GM23338 (cell line): Measurements from ENCODE around the gene KIF3C. TPM values are rescaled to one million over a fixed set of nuclear protein-coding genes. Genes with fewer than 3 reads are reported as not detected.

ENCODE experiments used
- CREB1 ChIP-seq: fragments of 250-450 bp; sonication (Bioruptor Pico); IDR thresholded peaks from 2 replicates; pipeline ENCODE4 v1.5.0; 2020; ENCODE audit warnings: low read depth, mild to moderate bottlenecking, moderate library complexity
- EZH2phosphoT487 ChIP-seq: fragments of 200-600 bp; sonication (generic); IDR thresholded peaks from one replicate; pipeline ENCODE4 v1.8.1; 2018; ENCODE audit warnings: antibody characterized with exemption; ENCODE audit not compliant: unreplicated experiment
- JUNB ChIP-seq: IDR thresholded peaks from one replicate; pipeline ENCODE4 v1.6.1; 2016; ENCODE audit warnings: antibody characterized with exemption; ENCODE audit not compliant: unreplicated experiment
- NANOG ChIP-seq: IDR thresholded peaks from 2 replicates; pipeline ENCODE4 v1.6.1; 2016; ENCODE audit warnings: antibody characterized with exemption, borderline replicate concordance
- POLR2AphosphoS5 ChIP-seq: IDR thresholded peaks from 2 replicates; pipeline ENCODE4 v1.6.1; 2016; ENCODE audit warnings: antibody characterized with exemption, low read depth
- STAT1 ChIP-seq: IDR thresholded peaks from one replicate; pipeline ENCODE4 v1.6.1; 2016; ENCODE audit warnings: antibody characterized with exemption; ENCODE audit not compliant: unreplicated experiment
- ZNF114 ChIP-seq: fragments of 250-450 bp; sonication (Bioruptor Pico); IDR thresholded peaks from 2 replicates; pipeline ENCODE4 v1.5.0; 2020; ENCODE audit warnings: mild to moderate bottlenecking, moderate library complexity
- ZNF331 ChIP-seq: fragments of 250-450 bp; sonication (Bioruptor Pico); IDR thresholded peaks from 2 replicates; pipeline ENCODE4 v1.5.0; 2020; ENCODE audit warnings: low read depth, mild to moderate bottlenecking, moderate library complexity
- polyA plus RNA-seq: library from polyadenylated mRNA; unstranded; fragments of >200 nt; fragmentation: Nextera tagmentation; extraction: Ambion mirVana; gene quantifications from 2 replicates; pipeline ENCODE4 v1.2.1, GENCODE V29; 2016
- total RNA-seq: library from RNA; depleted of rRNA; stranded (reverse); fragments of >200 nt; shearing (Covaris generic); gene quantifications from 2 replicates; pipeline ENCODE4 v1.2.3, GENCODE V29; 2014
- TF ChIP-seq, protein P1 (sequence below): fragments of 250-450 bp; sonication (Bioruptor Pico); IDR thresholded peaks from 2 replicates; pipeline ENCODE4 v1.5.0; 2020; ENCODE audit warnings: mild to moderate bottlenecking, moderate library complexity
- TF ChIP-seq, protein P2 (sequence below): IDR thresholded peaks from one replicate; pipeline ENCODE4 v1.6.1; 2018; ENCODE audit warnings: antibody characterized with exemption; ENCODE audit not compliant: unreplicated experiment

KIF3C gene
- total and polyA plus RNA-seq, 2 experiments from 2014 or later: 14.9 to 40.0 TPM

DNA sequence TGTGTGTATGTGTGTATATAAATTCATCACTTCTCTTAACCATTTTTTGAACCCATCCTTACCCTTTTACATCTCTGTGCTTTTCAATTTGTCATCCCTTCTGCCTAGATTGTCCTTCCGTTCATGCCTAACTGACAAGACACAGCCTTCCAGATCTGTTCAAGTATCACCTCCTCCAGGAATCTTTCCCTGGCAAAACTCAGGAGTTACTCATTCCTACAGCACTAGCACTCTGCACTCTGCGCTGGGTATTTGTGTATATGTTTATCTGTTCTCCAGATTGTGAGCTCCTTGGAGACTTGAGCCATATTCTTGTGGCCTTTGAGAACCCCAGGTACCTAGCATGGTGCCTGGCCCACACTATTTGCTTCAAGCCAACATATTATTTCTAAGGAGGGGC lies 77.2 kb downstream of the KIF3C start (continued):
- TF ChIP-seq, protein P1, sequence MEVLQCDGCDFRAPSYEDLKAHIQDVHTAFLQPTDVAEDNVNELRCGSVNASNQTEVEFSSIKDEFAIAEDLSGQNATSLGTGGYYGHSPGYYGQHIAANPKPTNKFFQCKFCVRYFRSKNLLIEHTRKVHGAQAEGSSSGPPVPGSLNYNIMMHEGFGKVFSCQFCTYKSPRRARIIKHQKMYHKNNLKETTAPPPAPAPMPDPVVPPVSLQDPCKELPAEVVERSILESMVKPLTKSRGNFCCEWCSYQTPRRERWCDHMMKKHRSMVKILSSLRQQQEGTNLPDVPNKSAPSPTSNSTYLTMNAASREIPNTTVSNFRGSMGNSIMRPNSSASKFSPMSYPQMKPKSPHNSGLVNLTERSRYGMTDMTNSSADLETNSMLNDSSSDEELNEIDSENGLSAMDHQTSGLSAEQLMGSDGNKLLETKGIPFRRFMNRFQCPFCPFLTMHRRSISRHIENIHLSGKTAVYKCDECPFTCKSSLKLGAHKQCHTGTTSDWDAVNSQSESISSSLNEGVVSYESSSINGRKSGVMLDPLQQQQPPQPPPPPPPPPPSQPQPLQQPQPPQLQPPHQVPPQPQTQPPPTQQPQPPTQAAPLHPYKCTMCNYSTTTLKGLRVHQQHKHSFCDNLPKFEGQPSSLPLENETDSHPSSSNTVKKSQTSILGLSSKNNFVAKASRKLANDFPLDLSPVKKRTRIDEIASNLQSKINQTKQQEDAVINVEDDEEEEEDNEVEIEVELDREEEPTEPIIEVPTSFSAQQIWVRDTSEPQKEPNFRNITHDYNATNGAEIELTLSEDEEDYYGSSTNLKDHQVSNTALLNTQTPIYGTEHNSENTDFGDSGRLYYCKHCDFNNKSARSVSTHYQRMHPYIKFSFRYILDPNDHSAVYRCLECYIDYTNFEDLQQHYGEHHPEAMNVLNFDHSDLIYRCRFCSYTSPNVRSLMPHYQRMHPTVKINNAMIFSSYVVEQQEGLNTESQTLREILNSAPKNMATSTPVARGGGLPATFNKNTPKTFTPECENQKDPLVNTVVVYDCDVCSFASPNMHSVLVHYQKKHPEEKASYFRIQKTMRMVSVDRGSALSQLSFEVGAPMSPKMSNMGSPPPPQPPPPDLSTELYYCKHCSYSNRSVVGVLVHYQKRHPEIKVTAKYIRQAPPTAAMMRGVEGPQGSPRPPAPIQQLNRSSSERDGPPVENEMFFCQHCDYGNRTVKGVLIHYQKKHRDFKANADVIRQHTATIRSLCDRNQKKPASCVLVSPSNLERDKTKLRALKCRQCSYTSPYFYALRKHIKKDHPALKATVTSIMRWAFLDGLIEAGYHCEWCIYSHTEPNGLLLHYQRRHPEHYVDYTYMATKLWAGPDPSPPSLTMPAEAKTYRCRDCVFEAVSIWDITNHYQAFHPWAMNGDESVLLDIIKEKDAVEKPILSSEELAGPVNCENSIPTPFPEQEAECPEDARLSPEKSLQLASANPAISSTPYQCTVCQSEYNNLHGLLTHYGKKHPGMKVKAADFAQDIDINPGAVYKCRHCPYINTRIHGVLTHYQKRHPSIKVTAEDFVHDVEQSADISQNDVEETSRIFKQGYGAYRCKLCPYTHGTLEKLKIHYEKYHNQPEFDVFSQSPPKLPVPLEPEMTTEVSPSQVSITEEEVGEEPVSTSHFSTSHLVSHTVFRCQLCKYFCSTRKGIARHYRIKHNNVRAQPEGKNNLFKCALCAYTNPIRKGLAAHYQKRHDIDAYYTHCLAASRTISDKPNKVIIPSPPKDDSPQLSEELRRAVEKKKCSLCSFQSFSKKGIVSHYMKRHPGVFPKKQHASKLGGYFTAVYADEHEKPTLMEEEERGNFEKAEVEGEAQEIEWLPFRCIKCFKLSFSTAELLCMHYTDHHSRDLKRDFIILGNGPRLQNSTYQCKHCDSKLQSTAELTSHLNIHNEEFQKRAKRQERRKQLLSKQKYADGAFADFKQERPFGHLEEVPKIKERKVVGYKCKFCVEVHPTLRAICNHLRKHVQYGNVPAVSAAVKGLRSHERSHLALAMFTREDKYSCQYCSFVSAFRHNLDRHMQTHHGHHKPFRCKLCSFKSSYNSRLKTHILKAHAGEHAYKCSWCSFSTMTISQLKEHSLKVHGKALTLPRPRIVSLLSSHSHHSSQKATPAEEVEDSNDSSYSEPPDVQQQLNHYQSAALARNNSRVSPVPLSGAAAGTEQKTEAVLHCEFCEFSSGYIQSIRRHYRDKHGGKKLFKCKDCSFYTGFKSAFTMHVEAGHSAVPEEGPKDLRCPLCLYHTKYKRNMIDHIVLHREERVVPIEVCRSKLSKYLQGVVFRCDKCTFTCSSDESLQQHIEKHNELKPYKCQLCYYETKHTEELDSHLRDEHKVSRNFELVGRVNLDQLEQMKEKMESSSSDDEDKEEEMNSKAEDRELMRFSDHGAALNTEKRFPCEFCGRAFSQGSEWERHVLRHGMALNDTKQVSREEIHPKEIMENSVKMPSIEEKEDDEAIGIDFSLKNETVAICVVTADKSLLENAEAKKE: no peak
- TF ChIP-seq ZNF114 (CRISPR knock-in tag): no peak
- no peak for TF ChIP-seq POLR2AphosphoS5
- no peak for TF ChIP-seq STAT1
- no peak for TF ChIP-seq CREB1 (CRISPR knock-in tag)
- no peak for TF ChIP-seq EZH2phosphoT487
- no peak for TF ChIP-seq ZNF331 (CRISPR knock-in tag)
- TF ChIP-seq NANOG: no peak
- TF ChIP-seq, protein P2, sequence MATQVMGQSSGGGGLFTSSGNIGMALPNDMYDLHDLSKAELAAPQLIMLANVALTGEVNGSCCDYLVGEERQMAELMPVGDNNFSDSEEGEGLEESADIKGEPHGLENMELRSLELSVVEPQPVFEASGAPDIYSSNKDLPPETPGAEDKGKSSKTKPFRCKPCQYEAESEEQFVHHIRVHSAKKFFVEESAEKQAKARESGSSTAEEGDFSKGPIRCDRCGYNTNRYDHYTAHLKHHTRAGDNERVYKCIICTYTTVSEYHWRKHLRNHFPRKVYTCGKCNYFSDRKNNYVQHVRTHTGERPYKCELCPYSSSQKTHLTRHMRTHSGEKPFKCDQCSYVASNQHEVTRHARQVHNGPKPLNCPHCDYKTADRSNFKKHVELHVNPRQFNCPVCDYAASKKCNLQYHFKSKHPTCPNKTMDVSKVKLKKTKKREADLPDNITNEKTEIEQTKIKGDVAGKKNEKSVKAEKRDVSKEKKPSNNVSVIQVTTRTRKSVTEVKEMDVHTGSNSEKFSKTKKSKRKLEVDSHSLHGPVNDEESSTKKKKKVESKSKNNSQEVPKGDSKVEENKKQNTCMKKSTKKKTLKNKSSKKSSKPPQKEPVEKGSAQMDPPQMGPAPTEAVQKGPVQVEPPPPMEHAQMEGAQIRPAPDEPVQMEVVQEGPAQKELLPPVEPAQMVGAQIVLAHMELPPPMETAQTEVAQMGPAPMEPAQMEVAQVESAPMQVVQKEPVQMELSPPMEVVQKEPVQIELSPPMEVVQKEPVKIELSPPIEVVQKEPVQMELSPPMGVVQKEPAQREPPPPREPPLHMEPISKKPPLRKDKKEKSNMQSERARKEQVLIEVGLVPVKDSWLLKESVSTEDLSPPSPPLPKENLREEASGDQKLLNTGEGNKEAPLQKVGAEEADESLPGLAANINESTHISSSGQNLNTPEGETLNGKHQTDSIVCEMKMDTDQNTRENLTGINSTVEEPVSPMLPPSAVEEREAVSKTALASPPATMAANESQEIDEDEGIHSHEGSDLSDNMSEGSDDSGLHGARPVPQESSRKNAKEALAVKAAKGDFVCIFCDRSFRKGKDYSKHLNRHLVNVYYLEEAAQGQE: no peak
- TF ChIP-seq JUNB: no peak
